NCI-H1436 (cell line): ENCODE data around the gene FAM193B.

ENCODE experiments used
- DNase-seq: peaks from one replicate; lab custom pipeline; 2025; lab: John Stamatoyannopoulos, UW

Gene FAM193B

GRCh38 chr5:177470759-177471536, 83.4 kb downstream of the FAM193B start:
- no peak for DNase-seq
